ENCODE measurements around the gene SOX6.
"Not testable (repeated sequence)": the region's sequence is repeated elsewhere in the genome, so short reads cannot be mapped to it uniquely, and the experiment has no call there.

The SOX6 gene
- 0.94 to 1.2 reads per million in 2 donors for total RNA-seq

GRCh38 chr11:16356057-16356760 is at the start of gene SOX6:
Gene SOX6 (minus strand): TSS chr11:16356546. CDS start chr11:16341248, 15,298 bp downstream.
- no peak for DNase-seq

GRCh38 chr11:16404781-16405285 is 48.5 kb upstream of the SOX6 start:
- no peak for DNase-seq

- DNase-seq, result no peak
Observed at GRCh38 chr11:16403851-16404250, 47.5 kb upstream of the SOX6 start.

GRCh38 chr11:16403448-16403803 is 47.1 kb upstream of the SOX6 start:
- no peak for DNase-seq

GRCh38 chr11:16402654-16403447 is 46.5 kb upstream of the SOX6 start:
- no peak for DNase-seq

- no peak for DNase-seq
Observed at GRCh38 chr11:16397390-16397789, 41.0 kb upstream of the SOX6 start.

- DNase-seq, result no peak
Observed at GRCh38 chr11:16395601-16396000, 39.3 kb upstream of the SOX6 start.

GRCh38 chr11:16394947-16395346 is 38.6 kb upstream of the SOX6 start:
- DNase-seq, result no peak

- DNase-seq, result no peak
Observed at GRCh38 chr11:16393340-16393739, 37.0 kb upstream of the SOX6 start.

- no peak for DNase-seq
Observed at GRCh38 chr11:16392616-16393015, 36.3 kb upstream of the SOX6 start.

- not testable (repeated sequence) for DNase-seq
Observed at GRCh38 chr11:16390826-16391225, 34.5 kb upstream of the SOX6 start.

GRCh38 chr11:16385099-16385498 is 28.8 kb upstream of the SOX6 start:
- DNase-seq, result no peak

- no peak for DNase-seq
Observed at GRCh38 chr11:16382638-16383380, 26.5 kb upstream of the SOX6 start.

GRCh38 chr11:16382186-16382585 is 25.8 kb upstream of the SOX6 start:
- no peak for DNase-seq

- DNase-seq, result no peak
Observed at GRCh38 chr11:16380941-16381568, 24.7 kb upstream of the SOX6 start.

- DNase-seq, result no peak
Observed at GRCh38 chr11:16378906-16379305, 22.6 kb upstream of the SOX6 start.

GRCh38 chr11:16377746-16378145 is 21.4 kb upstream of the SOX6 start:
- no peak for DNase-seq

GRCh38 chr11:16375664-16376063 is 19.3 kb upstream of the SOX6 start:
- DNase-seq, result not testable (repeated sequence)

- no peak for DNase-seq
Observed at GRCh38 chr11:16373768-16374167, 17.4 kb upstream of the SOX6 start.

GRCh38 chr11:16372355-16372754 is 16.0 kb upstream of the SOX6 start:
- no peak for DNase-seq

GRCh38 chr11:16367252-16367651 is 10.9 kb upstream of the SOX6 start:
- DNase-seq, result no peak

GRCh38 chr11:16365581-16366228 is 9.4 kb upstream of the SOX6 start:
- no peak for DNase-seq
